AG04450 (cell line): ENCODE data around the gene A4GNT. TPM values are rescaled to one million over a fixed set of nuclear protein-coding genes. Genes with fewer than 3 reads are reported as not detected.

Source experiments
- CTCF ChIA-PET: fragments of 300-600, 350-600 bp; formaldehyde crosslinking; extraction: SDS; loops from one replicate; lab custom pipeline; 2022; ENCODE audit warnings: antibody characterized with exemption, inconsistent platforms; lab: Charles Lee
- POLR2A ChIA-PET: fragments of 350-600 bp; formaldehyde crosslinking; extraction: SDS; loops from one replicate; lab custom pipeline; 2021; ENCODE audit warnings: antibody characterized with exemption, inconsistent platforms; lab: Yijun Ruan, JAX
- DNase-seq: peaks from one replicate; pipeline ENCODE4 v3.0.0-alpha.2; 2011; ENCODE audit warnings: low read depth, low spot score
- H3K27ac ChIP-seq: one replicate; pipeline ENCODE4 v1.5.1; 2012; ENCODE audit warnings: low read depth, low read length, control low read depth
- H3K27me3 ChIP-seq: one replicate; pipeline ENCODE4 v1.6.0; 2012; ENCODE audit warnings: low read length; ENCODE audit not compliant: control insufficient read depth, insufficient read depth
- H3K4me3 ChIP-seq: 2 replicates; pipeline ENCODE4 v1.5.1; 2011; ENCODE audit warnings: mild to moderate bottlenecking, low read depth, low read length, control low read depth
- H3K9me3 ChIP-seq: 2 replicates; pipeline ENCODE4 v1.5.1; 2012; ENCODE audit warnings: low read length; ENCODE audit not compliant: control insufficient read depth, insufficient read depth
- CTCF ChIP-seq: IDR thresholded peaks from 2 replicates; pipeline ENCODE4 v1.5.1; 2011; ENCODE audit warnings: low read depth, low read length, control low read depth, inconsistent platforms
- polyA plus RNA-seq: library from polyadenylated mRNA; depleted of rRNA; stranded (reverse); fragments of >200 nt; gene quantifications from 2 replicates; pipeline ENCODE4 v1.2.3, GENCODE V29; 2011

The A4GNT gene
- polyA plus RNA-seq, 1 experiment = not detected

GRCh38 chr3:138135146-138135832, 3.1 kb upstream of the A4GNT start:
- no peak for TF ChIP-seq CTCF
- no peak for DNase-seq
- H3K27me3 ChIP-seq = peaks cover 9% of the 10 kb centered on the region
- CTCF ChIA-PET = interaction anchor here (0.6 kb wide), 1 partner anchor 9 kb away, joined by 3 read pairs; no protein-coding TSS in a partner anchor
- no peaks in the 10 kb centered on the region for H3K9me3 ChIP-seq
- H3K27ac ChIP-seq = no peak overlapping the region
- H3K4me3 ChIP-seq = no peak overlapping the region
- POLR2A ChIA-PET = no interaction called here

GRCh38 chr3:138127636-138128365, 4.4 kb downstream of the A4GNT start:
- ChIA-PET POLR2A (interaction anchor here (0.6 kb wide), 1 partner anchor 46 kb away, joined by 3 read pairs; no protein-coding TSS in a partner anchor), CTCF (interaction anchor here (0.7 to 1.5 kb wide), 5 partner anchors 8 to 30 kb away, joined by 3 to 9 read pairs (median 4); partner anchors contain the start of gene DZIP1L)
- no peak for DNase-seq
- H3K27ac ChIP-seq = no peak overlapping the region
- peaks cover 5% of the 10 kb centered on the region for H3K27me3 ChIP-seq
- TF ChIP-seq CTCF = no peak
- H3K4me3 ChIP-seq = no peak overlapping the region
- H3K9me3 ChIP-seq = no peaks in the 10 kb centered on the region; the same call in 1 of the 2 replicates

GRCh38 chr3:138125548-138126221, 6.5 kb downstream of the A4GNT start:
- Histone ChIP-seq H3K27me3 (no peaks in the 10 kb centered on the region), H3K27ac (peak overlapping the region; percentile 69), H3K4me3 (no peak overlapping the region), H3K9me3 (no peaks in the 10 kb centered on the region; the same call in 1 of the 2 replicates)
- no peak for DNase-seq
- no peak for TF ChIP-seq CTCF
- ChIA-PET CTCF (interaction anchor here (0.8 kb wide), 1 partner anchor 10 kb away, joined by 3 read pairs; no protein-coding TSS in a partner anchor), POLR2A (interaction anchor here (1.1 to 1.5 kb wide), 2 partner anchors 10 to 12 kb away, joined by 4 to 7 read pairs; partner anchors contain the start of gene DZIP1L)

- Histone ChIP-seq H3K27me3 (no peaks in the 10 kb centered on the region), H3K27ac (peak overlapping the region; percentile 21), H3K4me3 (no peak overlapping the region), H3K9me3 (no peaks in the 10 kb centered on the region; the same call in 1 of the 2 replicates)
- CTCF ChIA-PET = interaction anchor here (1.3 kb wide), 1 partner anchor 55 kb away, joined by 3 read pairs; no protein-coding TSS in a partner anchor
- DNase-seq = no peak
- TF ChIP-seq CTCF = no peak
- POLR2A ChIA-PET = interaction anchor here (1.1 to 1.5 kb wide), 2 partner anchors 9 to 11 kb away, joined by 4 to 7 read pairs; partner anchors contain the start of gene DZIP1L
These were observed 7.4 kb downstream of the A4GNT start for GRCh38 chr3:138124706-138125355.
